Neural crest cell (in vitro differentiated cells): ENCODE data around the gene LRRC45. TPM values are rescaled to one million over a fixed set of nuclear protein-coding genes. Genes with fewer than 3 reads are reported as not detected.

Source experiments
- DNase-seq: peaks from one replicate; pipeline ENCODE4 v3.0.0; 2021; ENCODE audit warnings: low read depth, mixed read lengths, low spot score
- H3K27ac Mint-ChIP-seq: one replicate; pipeline ENCODE4 v1.8.0; 2021; ENCODE audit warnings: mild to moderate bottlenecking, mixed read lengths; ENCODE audit not compliant: unreplicated experiment
- H3K27me3 Mint-ChIP-seq: 2 replicates; pipeline ENCODE4 v1.8.0; 2021; ENCODE audit warnings: low read depth, mild to moderate bottlenecking, mixed read lengths
- H3K36me3 Mint-ChIP-seq: 2 replicates; pipeline ENCODE4 v1.8.0; 2021; ENCODE audit warnings: low read depth, mild to moderate bottlenecking, mixed read lengths
- H3K4me1 Mint-ChIP-seq: 2 replicates; pipeline ENCODE4 v1.8.0; 2021; ENCODE audit warnings: mixed read lengths
- H3K4me3 Mint-ChIP-seq: one replicate; pipeline ENCODE4 v1.8.0; 2021; ENCODE audit warnings: mild to moderate bottlenecking, mixed read lengths
- H3K9me3 Mint-ChIP-seq: 2 replicates; pipeline ENCODE4 v1.8.0; 2021; ENCODE audit warnings: mixed read lengths
- CTCF ChIP-seq: fragments of 200-600 bp; sonication (generic); conservative IDR thresholded peaks from 2 replicates; pipeline ENCODE4 v1.5.0; 2021; ENCODE audit warnings: antibody characterized with exemption, mild to moderate bottlenecking
- total RNA-seq: library from RNA; stranded (reverse); gene quantifications from 2 replicates; pipeline ENCODE4 v1.2.1, GENCODE V29; 2021

Gene LRRC45
- total RNA-seq, 1 donor from 2014 or later: 63.5 TPM

DNA sequence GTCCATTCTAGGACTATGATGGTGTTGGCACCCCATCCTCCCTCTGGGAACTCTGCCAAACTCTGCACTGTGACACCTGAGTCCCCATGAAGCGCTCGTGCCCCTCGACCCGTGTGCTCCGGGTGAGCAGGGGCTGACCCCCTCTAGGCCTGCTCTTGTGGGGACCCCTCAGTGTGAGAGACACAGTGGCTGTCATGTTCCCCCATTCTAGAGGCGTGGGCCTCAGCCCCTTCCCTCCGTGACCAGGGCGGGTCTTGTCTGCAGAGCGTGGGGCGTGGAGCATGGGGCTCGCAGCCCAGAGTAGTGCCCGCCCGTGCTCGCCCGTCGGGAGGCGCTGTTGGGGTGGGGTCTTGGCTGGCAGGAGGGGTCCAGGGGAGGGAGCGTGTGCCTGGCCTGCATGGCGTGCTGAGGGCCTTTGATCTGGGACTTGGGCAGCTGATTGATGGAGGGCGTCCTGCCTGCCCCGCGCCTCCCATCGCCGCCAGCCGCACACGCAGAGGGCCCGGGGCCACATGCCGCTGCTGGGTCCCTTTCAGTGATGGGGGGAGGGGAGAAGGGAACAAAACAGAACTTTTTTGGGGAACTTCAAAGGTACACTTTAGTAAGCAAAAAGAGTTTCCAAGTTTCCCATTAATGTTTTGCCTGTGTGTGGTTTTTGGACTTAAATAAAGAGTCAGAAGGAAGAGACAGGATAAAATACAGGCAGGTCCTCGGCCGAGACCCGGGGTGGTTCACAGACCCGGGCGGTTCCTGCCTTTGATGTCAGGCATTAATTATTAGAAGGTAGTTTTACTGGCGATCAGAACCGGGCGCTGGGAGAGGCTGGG lies 22.9 kb upstream of the LRRC45 start:
- no peak for TF ChIP-seq CTCF
- Mint-ChIP-seq H3K27me3 (no peaks in the 10 kb centered on the region), H3K27ac (no peak overlapping the region), H3K9me3 (no peaks in the 10 kb centered on the region), H3K4me3 (no peak overlapping the region), H3K4me1 (peaks cover 15% of the 10 kb centered on the region), H3K36me3 (no peaks in the 10 kb centered on the region)
- DNase-seq: no peak

- peaks cover 18% of the 10 kb centered on the region for H3K4me1 Mint-ChIP-seq
- H3K27me3 Mint-ChIP-seq: no peaks in the 10 kb centered on the region
- no peak overlapping the region for H3K4me3 Mint-ChIP-seq
- H3K9me3 Mint-ChIP-seq: no peaks in the 10 kb centered on the region
- H3K27ac Mint-ChIP-seq: no peak overlapping the region
- TF ChIP-seq CTCF: no peak
- no peaks in the 10 kb centered on the region for H3K36me3 Mint-ChIP-seq
- no peak for DNase-seq
Measured at GRCh38 chr17:82000803-82001570, 22.1 kb upstream of the LRRC45 start.

DNA sequence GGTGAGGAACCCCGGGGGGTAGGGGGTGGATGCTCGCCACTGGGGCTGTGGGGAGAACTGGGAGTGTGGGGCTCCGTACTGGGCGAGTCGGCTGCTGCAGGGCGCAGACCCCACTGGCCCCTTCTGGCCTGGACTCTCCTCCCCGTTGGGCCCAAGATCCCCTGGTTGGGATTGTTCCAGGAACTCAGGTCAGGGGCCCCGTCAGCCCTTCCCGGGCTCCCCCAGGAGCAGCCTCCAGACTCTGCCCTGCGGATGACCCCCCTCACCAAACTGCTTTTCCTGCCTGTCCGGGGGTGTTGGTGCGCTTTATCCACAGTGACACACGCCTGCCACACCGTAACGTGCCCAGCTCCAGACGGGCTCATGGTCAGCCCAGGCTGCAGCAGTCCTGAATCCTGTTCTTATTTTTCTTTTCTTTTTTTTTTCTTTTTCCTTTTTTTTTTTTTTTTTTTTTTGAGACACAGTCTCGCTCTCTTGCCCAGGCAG lies 21.5 kb upstream of the LRRC45 start:
- TF ChIP-seq CTCF: no peak
- Mint-ChIP-seq H3K4me3 (no peak overlapping the region), H3K4me1 (peaks cover 22% of the 10 kb centered on the region), H3K27me3 (no peaks in the 10 kb centered on the region), H3K36me3 (no peaks in the 10 kb centered on the region), H3K9me3 (no peaks in the 10 kb centered on the region), H3K27ac (no peak overlapping the region)
- DNase-seq: no peak

DNA sequence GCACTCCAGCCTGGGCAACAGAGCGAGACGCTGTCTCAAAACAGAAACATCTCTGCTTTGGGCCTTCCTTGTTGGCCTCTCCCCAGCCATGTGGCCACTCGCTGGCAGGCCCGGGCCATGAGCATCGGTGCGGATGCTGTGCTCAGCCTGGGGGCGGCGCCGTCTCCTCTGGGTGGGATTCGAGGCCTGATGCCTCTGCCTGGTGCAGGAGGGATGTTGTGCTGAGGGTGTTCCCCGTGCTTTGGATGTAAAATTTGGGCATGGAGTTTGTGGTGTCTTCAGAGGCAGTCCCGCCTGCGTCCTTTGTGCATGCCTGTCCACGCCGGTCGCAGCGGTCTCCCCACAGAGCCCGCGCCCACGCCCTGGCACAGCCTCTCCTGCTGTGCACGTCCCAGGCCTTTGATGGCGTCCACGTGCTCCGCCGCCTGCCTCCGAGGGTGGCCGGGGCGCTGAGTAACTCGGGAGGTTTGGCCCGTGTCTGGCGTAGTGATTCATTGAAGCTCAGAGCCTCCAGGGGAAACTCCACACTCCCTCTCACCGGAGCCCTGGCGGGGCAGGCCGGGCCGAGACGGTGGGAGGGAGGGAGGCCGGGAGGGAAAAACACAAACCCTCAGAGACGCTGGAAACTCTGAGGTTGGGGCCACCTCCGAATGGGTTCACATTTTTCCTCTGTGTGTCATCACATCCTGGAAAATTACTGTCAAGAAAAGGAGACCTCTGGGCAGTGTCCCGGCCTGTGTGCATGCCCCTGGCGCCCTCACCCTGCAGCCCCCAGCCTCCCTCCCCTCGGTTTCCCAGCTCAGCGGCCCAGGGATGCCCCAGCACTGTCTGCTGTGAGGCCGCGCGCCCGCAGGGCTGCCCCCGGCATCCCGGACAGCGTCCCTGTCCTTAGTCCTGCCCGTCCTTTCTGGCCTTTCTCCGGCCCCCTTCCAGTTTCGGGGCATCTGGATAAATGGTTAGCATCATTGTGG lies 19.4 kb upstream of the LRRC45 start:
- Mint-ChIP-seq H3K4me3 (no peak overlapping the region), H3K27ac (no peak overlapping the region), H3K4me1 (peaks cover 17% of the 10 kb centered on the region), H3K9me3 (no peaks in the 10 kb centered on the region), H3K36me3 (no peaks in the 10 kb centered on the region), H3K27me3 (no peaks in the 10 kb centered on the region)
- DNase-seq: no peak
- TF ChIP-seq CTCF: no peak
